Epithelial cell of esophagus (primary cell): ENCODE measurements around the gene EPB42.

Experiments
- DNase-seq: peaks from one replicate; pipeline ENCODE4 v3.0.0; 2010; ENCODE audit warnings: low read depth
- H3K4me3 ChIP-seq: 2 replicates; pipeline ENCODE4 v1.5.1; 2011; ENCODE audit warnings: mild to moderate bottlenecking, low read length, control low read depth
- CTCF ChIP-seq: IDR thresholded peaks from 2 replicates; pipeline ENCODE4 v1.5.1; 2011; ENCODE audit warnings: low read depth, mild to moderate bottlenecking, low read length, control low read depth, inconsistent platforms; ENCODE audit not compliant: insufficient read depth; ENCODE audit errors: missing control alignments

Gene EPB42

GRCh38 chr15:43220991-43221403, at the start of gene EPB42:
Gene EPB42, minus strand, starts transcription at chr15:43221018. Its CDS starts 193 bp downstream, at chr15:43220825.
- no peak within 1 kb of the TSS for H3K4me3 ChIP-seq
- DNase-seq, result no peak

DNA sequence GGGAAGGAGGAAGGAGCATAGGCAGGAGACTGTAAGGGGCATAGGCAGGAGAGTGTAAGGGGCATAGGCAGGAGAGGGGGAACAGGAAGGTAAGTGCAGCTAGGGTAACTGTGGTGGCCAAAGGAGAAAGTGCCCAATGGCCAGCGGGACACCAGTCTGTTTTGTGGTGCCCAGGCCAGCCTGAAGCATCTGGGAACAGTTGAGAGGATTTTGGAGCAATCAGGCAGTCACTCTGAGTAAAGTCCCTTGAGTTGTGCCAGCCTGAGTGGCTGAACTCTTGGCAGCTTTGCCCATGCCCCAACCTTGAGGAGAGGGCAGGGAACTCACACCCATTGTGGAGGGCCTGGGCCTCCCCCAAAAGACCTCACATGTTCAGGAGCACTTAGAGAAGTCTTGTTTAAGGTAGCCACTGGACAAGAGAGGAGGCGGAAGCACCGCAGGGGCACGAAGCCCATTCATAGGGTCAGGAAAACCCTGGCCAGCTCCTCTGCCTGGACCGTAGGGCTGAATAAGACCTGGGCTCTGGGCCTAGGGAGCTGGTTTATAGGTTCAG, 49.4 kb upstream of the EPB42 start:
- no peak for TF ChIP-seq CTCF
- no peak for DNase-seq
- no peak overlapping the region for H3K4me3 ChIP-seq

More at GRCh38 chr15:43220991-43221403, at the start of gene EPB42:
- TF ChIP-seq CTCF, result no peak

DNA sequence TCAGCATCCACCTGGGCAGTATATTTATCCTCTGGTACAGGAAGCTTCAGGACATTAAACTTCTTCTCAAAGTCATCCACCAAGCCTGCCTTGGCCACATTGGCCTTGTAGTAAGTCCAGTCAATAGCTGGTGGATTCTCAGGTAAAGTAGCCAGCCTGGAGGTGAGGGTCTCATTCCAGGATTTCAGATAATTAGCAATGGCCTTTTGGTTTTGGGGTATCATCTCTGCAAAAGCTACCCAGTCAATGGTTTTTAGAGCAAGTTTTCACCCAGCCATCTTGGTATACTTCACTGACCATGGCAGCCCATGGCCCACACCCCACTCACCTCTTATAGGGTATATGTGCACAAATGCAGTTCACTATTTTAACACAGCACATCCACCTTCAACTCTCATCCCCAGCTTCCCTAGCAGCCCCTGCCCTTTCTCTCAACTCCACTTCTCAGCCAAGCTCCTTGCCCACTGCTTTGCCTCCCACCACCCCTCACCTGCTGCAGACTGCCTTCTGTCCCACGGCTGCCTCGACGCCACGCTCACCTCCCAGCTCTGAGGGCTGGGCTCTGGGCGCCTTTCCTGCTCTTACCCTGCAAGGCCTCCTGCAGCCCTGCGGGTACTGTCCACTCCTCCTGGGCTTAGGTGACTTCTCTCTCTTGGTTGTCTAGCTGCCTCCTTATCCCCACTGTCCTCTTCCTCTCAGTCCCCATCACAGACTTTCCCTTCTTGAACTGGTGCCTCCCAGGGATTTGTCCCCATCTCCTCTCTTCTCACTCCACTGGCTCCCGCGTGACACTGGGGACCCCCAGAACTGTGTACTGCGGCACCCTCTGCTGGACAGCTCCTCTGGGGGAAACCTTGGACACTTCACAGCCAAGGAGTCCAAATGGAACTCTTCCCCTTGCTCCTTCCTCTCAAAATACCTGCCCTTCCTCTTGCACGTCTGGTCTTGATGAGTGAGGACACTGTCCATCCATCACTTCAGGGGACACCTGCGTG, 47.6 kb upstream of the EPB42 start:
- H3K4me3 ChIP-seq, result no peak overlapping the region
- peak; percentile 26 for TF ChIP-seq CTCF
- DNase-seq, result peak; percentile 19

- H3K4me3 ChIP-seq, result no peak overlapping the region
- TF ChIP-seq CTCF, result no peak
- DNase-seq, result no peak
Observed at GRCh38 chr15:43267439-43267838, 46.6 kb upstream of the EPB42 start.

DNA sequence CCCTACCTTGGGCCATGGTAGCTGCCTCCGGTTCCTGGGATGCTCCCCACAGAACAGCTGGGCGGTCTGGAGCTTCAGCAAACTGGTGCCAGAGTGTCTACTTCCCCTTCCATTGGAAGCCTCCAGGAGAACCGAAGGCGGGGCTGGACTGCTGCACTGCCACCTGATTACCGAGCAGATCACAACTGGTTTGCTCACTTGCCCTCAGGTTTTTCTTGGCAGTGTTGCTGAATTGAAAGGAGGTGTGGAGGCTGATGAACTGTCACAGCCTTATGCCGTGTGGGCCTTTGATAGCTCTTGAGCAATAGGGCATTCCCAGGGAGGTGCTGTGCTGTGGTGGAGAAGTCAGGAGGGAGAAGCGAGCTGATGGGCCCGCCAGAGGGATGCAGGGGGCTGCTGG, 46.0 kb upstream of the EPB42 start, which contains the start of gene TGM5:
TSS of gene TGM5 (minus strand) at position 95 of the 400 bp plus-strand sequence. CDS start at position 16, 79 bp downstream.
- DNase-seq, result peak; percentile 94
- H3K4me3 ChIP-seq, result no peak within 1 kb of the TSS
- no peak for TF ChIP-seq CTCF

DNA sequence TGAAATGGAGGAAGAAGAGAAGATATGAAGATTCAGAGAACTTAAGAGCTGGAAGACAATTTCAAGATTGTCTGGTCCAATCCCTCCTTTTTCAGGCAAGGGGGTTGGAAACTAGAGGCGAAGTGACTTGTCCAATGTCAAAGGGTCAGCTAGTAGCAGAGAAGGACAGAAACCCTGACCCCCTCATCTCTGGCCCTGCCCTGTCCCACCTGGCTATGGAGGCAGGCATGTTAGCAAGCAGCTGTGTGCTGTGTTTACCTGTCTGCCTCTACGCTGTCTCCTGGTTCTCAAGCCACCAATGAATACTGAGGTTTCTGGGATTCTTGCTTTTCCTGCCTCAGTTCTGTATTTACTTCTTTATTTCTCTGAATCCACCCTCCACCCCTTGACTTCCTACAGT, 45.6 kb upstream of the EPB42 start:
- H3K4me3 ChIP-seq, result no peak overlapping the region
- DNase-seq, result no peak
- no peak for TF ChIP-seq CTCF
